ENCODE results near the gene MDM2.

The MDM2 gene

GRCh38 chr12:68775121-68775630, 32.8 kb upstream of the MDM2 start:
- TF ChIP-seq ZFP3 (CRISPR knock-in tag; IDR thresholded peaks at IDR 0.05) (no peak), CSDC2 (CRISPR knock-in tag; IDR thresholded peaks at IDR 0.05) (no peak), ESRRG (CRISPR knock-in tag; IDR thresholded peaks at IDR 0.05) (no peak), SNAI2 (CRISPR knock-in tag; IDR thresholded peaks at IDR 0.05) (no peak), ZNF565 (CRISPR knock-in tag; conservative IDR thresholded peaks at IDR 0.05; ENCODE audit: low read depth) (no peak), POU6F1 (CRISPR knock-in tag; IDR thresholded peaks at IDR 0.05; ENCODE audit: borderline replicate concordance, low read depth) (no peak), PPARA (CRISPR knock-in tag; IDR thresholded peaks at IDR 0.05; ENCODE audit: borderline replicate concordance) (no peak), ZNF8 (CRISPR knock-in tag; IDR thresholded peaks at IDR 0.05) (no peak)
- TF ChIP-seq, protein P1, sequence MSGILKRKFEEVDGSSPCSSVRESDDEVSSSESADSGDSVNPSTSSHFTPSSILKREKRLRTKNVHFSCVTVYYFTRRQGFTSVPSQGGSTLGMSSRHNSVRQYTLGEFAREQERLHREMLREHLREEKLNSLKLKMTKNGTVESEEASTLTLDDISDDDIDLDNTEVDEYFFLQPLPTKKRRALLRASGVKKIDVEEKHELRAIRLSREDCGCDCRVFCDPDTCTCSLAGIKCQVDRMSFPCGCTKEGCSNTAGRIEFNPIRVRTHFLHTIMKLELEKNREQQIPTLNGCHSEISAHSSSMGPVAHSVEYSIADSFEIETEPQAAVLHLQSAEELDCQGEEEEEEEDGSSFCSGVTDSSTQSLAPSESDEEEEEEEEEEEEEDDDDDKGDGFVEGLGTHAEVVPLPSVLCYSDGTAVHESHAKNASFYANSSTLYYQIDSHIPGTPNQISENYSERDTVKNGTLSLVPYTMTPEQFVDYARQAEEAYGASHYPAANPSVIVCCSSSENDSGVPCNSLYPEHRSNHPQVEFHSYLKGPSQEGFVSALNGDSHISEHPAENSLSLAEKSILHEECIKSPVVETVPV (CRISPR knock-in tag; IDR thresholded peaks at IDR 0.05) = no peak
- ATAC-seq = no peak

DNA sequence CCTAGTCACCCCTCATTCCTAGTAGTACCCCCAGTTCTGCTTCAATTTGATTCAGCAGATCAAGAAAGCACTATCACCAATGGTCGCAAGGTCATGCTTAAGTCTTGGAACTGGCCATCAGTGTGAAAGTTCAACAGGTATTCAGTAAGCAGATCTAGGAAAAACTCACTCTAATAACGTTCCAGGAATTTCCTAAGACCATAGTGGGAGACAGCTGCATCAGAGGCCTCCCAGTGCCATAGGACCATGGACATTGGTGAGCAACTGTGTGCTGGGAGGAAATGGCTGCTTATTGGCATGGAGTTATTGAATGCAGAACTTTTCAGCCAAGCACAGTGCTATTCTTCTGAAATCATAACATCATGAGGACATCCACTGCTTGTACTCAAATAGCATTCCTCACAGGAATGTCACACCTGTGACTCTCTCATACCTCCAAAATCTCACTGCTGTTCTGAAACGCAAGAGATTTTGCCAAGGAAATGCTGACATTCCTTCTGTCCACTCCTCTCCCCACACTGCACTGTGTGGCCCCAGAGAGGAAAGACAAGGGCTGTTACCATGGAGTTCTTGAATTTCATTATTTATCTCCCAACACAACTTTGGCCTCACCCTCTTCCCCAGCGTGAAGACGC, 30.9 kb upstream of the MDM2 start:
- TF ChIP-seq ZNF8 (CRISPR knock-in tag; IDR thresholded peaks at IDR 0.05) = no peak
- TF ChIP-seq ZC3H10 (CRISPR knock-in tag; IDR thresholded peaks at IDR 0.05) = no peak
- TF ChIP-seq ZNF565 (CRISPR knock-in tag; conservative IDR thresholded peaks at IDR 0.05; ENCODE audit: low read depth) = no peak
- TF ChIP-seq CSDC2 (CRISPR knock-in tag; IDR thresholded peaks at IDR 0.05) = no peak
- no peak for TF ChIP-seq ZFP3 (CRISPR knock-in tag; IDR thresholded peaks at IDR 0.05)
- TF ChIP-seq SNAI2 (CRISPR knock-in tag; IDR thresholded peaks at IDR 0.05) = no peak
- TF ChIP-seq, protein P1 (CRISPR knock-in tag; IDR thresholded peaks at IDR 0.05) = no peak
- TF ChIP-seq RARB (CRISPR knock-in tag; IDR thresholded peaks at IDR 0.05) = no peak
- TF ChIP-seq TCF4 (CRISPR knock-in tag; IDR thresholded peaks at IDR 0.05; ENCODE audit: borderline replicate concordance) = no peak
- TF ChIP-seq POU6F1 (CRISPR knock-in tag; IDR thresholded peaks at IDR 0.05; ENCODE audit: borderline replicate concordance, low read depth) = no peak
- TF ChIP-seq ISL1 (CRISPR knock-in tag; IDR thresholded peaks at IDR 0.05) = no peak
- TF ChIP-seq ESRRG (CRISPR knock-in tag; IDR thresholded peaks at IDR 0.05) = no peak
- no peak for TF ChIP-seq GLIS3 (CRISPR knock-in tag; IDR thresholded peaks at IDR 0.05)
- TF ChIP-seq TOX (CRISPR knock-in tag; IDR thresholded peaks at IDR 0.05; ENCODE audit: borderline replicate concordance) = no peak
- no peak for TF ChIP-seq BACH2 (CRISPR knock-in tag; IDR thresholded peaks at IDR 0.05; ENCODE audit: borderline replicate concordance)
- TF ChIP-seq OSR1 (CRISPR knock-in tag; IDR thresholded peaks at IDR 0.05) = no peak
- no peak for TF ChIP-seq PPARA (CRISPR knock-in tag; IDR thresholded peaks at IDR 0.05; ENCODE audit: borderline replicate concordance)
- TF ChIP-seq ZNF70 (CRISPR knock-in tag; IDR thresholded peaks at IDR 0.05) = no peak
- no peak for TF ChIP-seq ZFP30 (CRISPR knock-in tag; IDR thresholded peaks at IDR 0.05)
- no peak for ATAC-seq

GRCh38 chr12:68779280-68779679, 28.7 kb upstream of the MDM2 start:
- no peak for ATAC-seq
- no peak for TF ChIP-seq BACH2 (CRISPR knock-in tag; IDR thresholded peaks at IDR 0.05; ENCODE audit: borderline replicate concordance)
- no peak for TF ChIP-seq ESRRG (CRISPR knock-in tag; IDR thresholded peaks at IDR 0.05)
- no peak for TF ChIP-seq ZFP3 (CRISPR knock-in tag; IDR thresholded peaks at IDR 0.05)
- TF ChIP-seq SNAI2 (CRISPR knock-in tag; IDR thresholded peaks at IDR 0.05) = no peak
- TF ChIP-seq, protein P1 (CRISPR knock-in tag; IDR thresholded peaks at IDR 0.05) = no peak
- no peak for TF ChIP-seq ZNF565 (CRISPR knock-in tag; conservative IDR thresholded peaks at IDR 0.05; ENCODE audit: low read depth)
- no peak for TF ChIP-seq CSDC2 (CRISPR knock-in tag; IDR thresholded peaks at IDR 0.05)
